ENCODE results near the gene GRXCR2.
"Not testable (repeated sequence)": the region's sequence is repeated elsewhere in the genome, so short reads cannot be mapped to it uniquely, and the experiment has no call there.

The GRXCR2 gene

GRCh38 chr5:145908206-145908960, 35.6 kb upstream of the GRXCR2 start:
- Histone ChIP-seq H3K4me3 (ENCODE audit: low read length) (no peak overlapping the region), H3K9ac (ENCODE audit: low read length) (no peak overlapping the region), H3K27me3 (ENCODE audit: control insufficient read depth, insufficient read depth, low read length) (no peaks in the 10 kb centered on the region), H3K27ac (ENCODE audit: low read depth, low read length) (no peak overlapping the region), H3K4me1 (ENCODE audit: control insufficient read depth, insufficient read depth, low read length) (no peaks in the 10 kb centered on the region), H3K36me3 (ENCODE audit: control insufficient read depth, insufficient read depth, low read length) (no peaks in the 10 kb centered on the region)

DNA sequence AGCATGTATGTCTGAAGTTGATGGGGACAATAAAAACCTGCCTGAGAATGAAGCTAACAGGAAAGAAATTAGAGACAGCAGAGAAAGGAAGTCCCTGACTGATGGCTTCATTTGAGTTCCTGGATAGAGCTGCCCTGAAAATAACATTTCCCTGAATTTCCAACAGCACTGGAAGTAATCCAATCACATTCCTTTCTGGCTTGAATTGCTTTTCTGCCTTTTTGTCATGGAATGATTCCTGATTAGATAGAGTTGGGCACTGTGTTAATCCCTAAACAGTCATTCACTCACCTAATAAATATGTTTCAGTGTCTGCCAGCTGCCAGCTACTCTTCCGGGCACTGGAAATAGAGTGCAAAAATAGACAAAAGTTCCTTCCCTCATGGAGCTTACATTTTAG, 33.6 kb upstream of the GRXCR2 start:
- Histone ChIP-seq H3K27me3 (ENCODE audit: control insufficient read depth, insufficient read depth, low read length) (no peaks in the 10 kb centered on the region), H3K4me1 (ENCODE audit: control insufficient read depth, insufficient read depth, low read length) (no peaks in the 10 kb centered on the region), H3K4me3 (ENCODE audit: low read length) (no peak overlapping the region)

DNA sequence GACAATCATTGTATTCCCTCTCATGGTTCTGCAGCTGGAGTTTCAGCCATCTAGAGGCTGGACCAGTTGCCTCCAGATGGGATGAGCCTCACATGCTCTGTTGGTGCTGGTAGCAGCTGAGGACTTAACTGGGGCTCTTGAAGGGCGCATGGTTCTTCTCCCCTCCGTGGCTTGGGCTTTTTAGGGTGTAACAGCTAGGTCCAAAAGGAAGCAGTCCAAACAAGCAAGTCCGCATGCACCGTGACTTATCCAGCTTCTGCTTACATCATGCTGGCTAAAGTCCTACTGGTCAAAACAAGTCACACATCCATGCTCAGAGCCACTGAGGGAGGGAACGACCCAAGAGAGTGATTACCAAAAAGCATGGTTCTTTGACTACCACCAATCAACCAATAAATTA, 31.9 kb upstream of the GRXCR2 start:
- H3K4me1 ChIP-seq (ENCODE audit: control insufficient read depth, insufficient read depth, low read length) = no peaks in the 10 kb centered on the region
- no peaks in the 10 kb centered on the region for H3K36me3 ChIP-seq (ENCODE audit: control insufficient read depth, insufficient read depth, low read length)
- no peak overlapping the region for H3K27ac ChIP-seq (ENCODE audit: low read depth, low read length)
- no peaks in the 10 kb centered on the region for H3K27me3 ChIP-seq (ENCODE audit: control insufficient read depth, insufficient read depth, low read length)
- no peak overlapping the region for H3K9ac ChIP-seq (ENCODE audit: low read length)
- no peak overlapping the region for H3K4me3 ChIP-seq (ENCODE audit: low read length)

More for the DNA sequence above, 33.6 kb upstream of the GRXCR2 start:
- H3K9ac ChIP-seq (ENCODE audit: low read length) = no peak overlapping the region
- no peak overlapping the region for H3K27ac ChIP-seq (ENCODE audit: low read depth, low read length)
- H3K36me3 ChIP-seq (ENCODE audit: control insufficient read depth, insufficient read depth, low read length) = no peaks in the 10 kb centered on the region

GRCh38 chr5:145903867-145904266, 31.1 kb upstream of the GRXCR2 start:
- no peaks in the 10 kb centered on the region for H3K27me3 ChIP-seq (ENCODE audit: control insufficient read depth, insufficient read depth, low read length)
- no peaks in the 10 kb centered on the region for H3K36me3 ChIP-seq (ENCODE audit: control insufficient read depth, insufficient read depth, low read length)
- no peak overlapping the region for H3K4me3 ChIP-seq (ENCODE audit: low read length)
- no peak overlapping the region for H3K9ac ChIP-seq (ENCODE audit: low read length)
- no peak overlapping the region for H3K27ac ChIP-seq (ENCODE audit: low read depth, low read length)
- no peaks in the 10 kb centered on the region for H3K4me1 ChIP-seq (ENCODE audit: control insufficient read depth, insufficient read depth, low read length)

- Histone ChIP-seq H3K27ac (ENCODE audit: low read depth, low read length) (no peak overlapping the region), H3K36me3 (ENCODE audit: control insufficient read depth, insufficient read depth, low read length) (no peaks in the 10 kb centered on the region), H3K4me1 (ENCODE audit: control insufficient read depth, insufficient read depth, low read length) (no peaks in the 10 kb centered on the region), H3K27me3 (ENCODE audit: control insufficient read depth, insufficient read depth, low read length) (no peaks in the 10 kb centered on the region), H3K9ac (ENCODE audit: low read length) (no peak overlapping the region), H3K4me3 (ENCODE audit: low read length) (no peak overlapping the region)
Observed at GRCh38 chr5:145903113-145903512, 30.3 kb upstream of the GRXCR2 start.

DNA sequence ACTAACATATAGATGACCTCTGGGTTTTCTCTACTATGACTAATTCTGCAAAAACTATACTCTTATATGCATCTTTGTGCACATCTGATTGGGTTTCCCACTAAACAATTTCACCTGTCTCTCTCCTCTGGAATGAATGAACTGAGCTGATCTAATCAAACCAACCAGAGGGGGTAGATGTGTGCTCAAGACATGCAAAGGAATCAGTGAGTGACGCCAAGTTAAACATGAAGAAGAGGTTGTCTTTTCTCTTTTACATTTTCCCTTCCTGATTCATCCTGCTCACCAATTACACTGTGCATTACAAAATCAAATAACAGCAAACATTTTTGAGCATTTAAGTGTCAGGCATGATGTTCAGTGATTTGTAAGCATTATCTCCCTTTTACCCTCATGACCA, 29.6 kb upstream of the GRXCR2 start:
- no peak overlapping the region for H3K27ac ChIP-seq (ENCODE audit: low read depth, low read length)
- no peaks in the 10 kb centered on the region for H3K27me3 ChIP-seq (ENCODE audit: control insufficient read depth, insufficient read depth, low read length)
- no peaks in the 10 kb centered on the region for H3K4me1 ChIP-seq (ENCODE audit: control insufficient read depth, insufficient read depth, low read length)
- no peak overlapping the region for H3K4me3 ChIP-seq (ENCODE audit: low read length)
- no peak overlapping the region for H3K9ac ChIP-seq (ENCODE audit: low read length)
- H3K36me3 ChIP-seq (ENCODE audit: control insufficient read depth, insufficient read depth, low read length) = no peaks in the 10 kb centered on the region

DNA sequence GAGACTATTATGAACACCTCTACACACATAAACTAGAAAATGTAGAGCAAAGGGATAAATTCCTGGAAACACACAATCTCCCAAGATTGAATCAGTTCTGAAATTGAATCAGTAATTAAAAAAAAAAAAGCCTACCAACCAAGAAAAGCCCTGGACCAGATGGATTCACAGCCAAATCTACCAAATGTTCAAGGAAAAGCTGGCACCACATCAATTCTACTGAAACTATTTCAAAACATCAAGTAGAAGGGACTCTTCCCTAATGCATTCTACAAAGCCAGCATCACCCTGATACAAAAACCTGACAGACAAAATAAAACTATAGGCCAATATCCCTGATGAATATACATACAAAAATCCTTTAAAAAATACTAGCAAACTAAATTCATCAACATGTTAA, 25.4 kb upstream of the GRXCR2 start:
- no peaks in the 10 kb centered on the region for H3K36me3 ChIP-seq (ENCODE audit: control insufficient read depth, insufficient read depth, low read length)
- H3K27me3 ChIP-seq (ENCODE audit: control insufficient read depth, insufficient read depth, low read length) = no peaks in the 10 kb centered on the region
- no peak overlapping the region for H3K4me3 ChIP-seq (ENCODE audit: low read length)
- H3K4me1 ChIP-seq (ENCODE audit: control insufficient read depth, insufficient read depth, low read length) = no peaks in the 10 kb centered on the region
- no peak overlapping the region for H3K27ac ChIP-seq (ENCODE audit: low read depth, low read length)
- H3K9ac ChIP-seq (ENCODE audit: low read length) = no peak overlapping the region

DNA sequence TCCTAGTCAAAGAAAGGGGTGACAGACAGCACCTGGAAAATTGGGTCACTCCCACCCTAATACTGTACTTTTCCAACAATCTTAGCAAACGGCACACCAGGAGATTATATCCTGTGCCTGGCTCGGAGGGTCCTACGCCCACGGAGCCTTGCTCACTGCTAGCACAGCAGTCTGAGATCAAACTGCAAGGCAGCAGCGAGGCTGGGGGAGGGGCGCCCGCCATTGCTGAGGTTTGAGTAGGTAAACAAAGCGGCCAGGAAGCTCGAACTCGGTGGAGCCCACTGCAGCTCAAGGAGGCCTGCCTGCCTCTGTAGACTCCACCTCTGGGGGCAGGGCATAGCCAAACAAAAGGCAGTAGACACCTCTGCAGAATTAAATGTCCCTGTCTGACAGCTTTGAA, 18.6 kb upstream of the GRXCR2 start:
- not testable (repeated sequence) for H3K27ac ChIP-seq (ENCODE audit: low read depth, low read length); H3K27me3 ChIP-seq (ENCODE audit: control insufficient read depth, insufficient read depth, low read length); H3K9ac ChIP-seq (ENCODE audit: low read length); H3K4me3 ChIP-seq (ENCODE audit: low read length); H3K4me1 ChIP-seq (ENCODE audit: control insufficient read depth, insufficient read depth, low read length); H3K36me3 ChIP-seq (ENCODE audit: control insufficient read depth, insufficient read depth, low read length)

GRCh38 chr5:145889611-145890010, 16.8 kb upstream of the GRXCR2 start:
- H3K4me1 ChIP-seq (ENCODE audit: control insufficient read depth, insufficient read depth, low read length) = no peaks in the 10 kb centered on the region
- H3K27ac ChIP-seq (ENCODE audit: low read depth, low read length) = no peak overlapping the region
- no peak overlapping the region for H3K9ac ChIP-seq (ENCODE audit: low read length)
- H3K27me3 ChIP-seq (ENCODE audit: control insufficient read depth, insufficient read depth, low read length) = no peaks in the 10 kb centered on the region
- no peak overlapping the region for H3K4me3 ChIP-seq (ENCODE audit: low read length)
- H3K36me3 ChIP-seq (ENCODE audit: control insufficient read depth, insufficient read depth, low read length) = no peaks in the 10 kb centered on the region

GRCh38 chr5:145887976-145888574, 15.3 kb upstream of the GRXCR2 start:
- no peak overlapping the region for H3K9ac ChIP-seq (ENCODE audit: low read length)

DNA sequence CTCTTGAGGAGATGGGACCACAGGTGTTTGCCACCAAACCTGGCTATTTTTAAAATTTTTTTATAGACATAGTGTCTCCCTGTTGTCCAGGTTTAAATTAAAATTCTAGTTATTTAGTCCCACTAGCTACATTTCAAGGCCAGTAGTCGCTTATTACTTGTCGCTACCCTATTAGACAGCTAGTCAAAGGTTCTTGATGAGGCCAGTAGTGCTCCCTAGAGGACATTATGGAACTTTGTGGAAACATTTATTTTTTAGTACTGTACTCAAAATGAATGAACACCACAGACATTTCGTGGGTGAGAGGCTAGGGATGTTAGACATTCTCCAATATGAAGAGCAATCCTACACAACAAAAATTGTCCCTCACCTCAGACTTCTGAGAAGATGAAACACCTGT, 14.4 kb upstream of the GRXCR2 start:
- no peaks in the 10 kb centered on the region for H3K27me3 ChIP-seq (ENCODE audit: control insufficient read depth, insufficient read depth, low read length)
- no peak overlapping the region for H3K9ac ChIP-seq (ENCODE audit: low read length)
- no peaks in the 10 kb centered on the region for H3K4me1 ChIP-seq (ENCODE audit: control insufficient read depth, insufficient read depth, low read length)
- H3K4me3 ChIP-seq (ENCODE audit: low read length) = no peak overlapping the region
- H3K27ac ChIP-seq (ENCODE audit: low read depth, low read length) = no peak overlapping the region
- H3K36me3 ChIP-seq (ENCODE audit: control insufficient read depth, insufficient read depth, low read length) = no peaks in the 10 kb centered on the region

More at GRCh38 chr5:145887976-145888574, 15.3 kb upstream of the GRXCR2 start:
- Histone ChIP-seq H3K4me3 (ENCODE audit: low read length) (no peak overlapping the region), H3K36me3 (ENCODE audit: control insufficient read depth, insufficient read depth, low read length) (no peaks in the 10 kb centered on the region), H3K27ac (ENCODE audit: low read depth, low read length) (no peak overlapping the region), H3K27me3 (ENCODE audit: control insufficient read depth, insufficient read depth, low read length) (no peaks in the 10 kb centered on the region), H3K4me1 (ENCODE audit: control insufficient read depth, insufficient read depth, low read length) (no peaks in the 10 kb centered on the region)

DNA sequence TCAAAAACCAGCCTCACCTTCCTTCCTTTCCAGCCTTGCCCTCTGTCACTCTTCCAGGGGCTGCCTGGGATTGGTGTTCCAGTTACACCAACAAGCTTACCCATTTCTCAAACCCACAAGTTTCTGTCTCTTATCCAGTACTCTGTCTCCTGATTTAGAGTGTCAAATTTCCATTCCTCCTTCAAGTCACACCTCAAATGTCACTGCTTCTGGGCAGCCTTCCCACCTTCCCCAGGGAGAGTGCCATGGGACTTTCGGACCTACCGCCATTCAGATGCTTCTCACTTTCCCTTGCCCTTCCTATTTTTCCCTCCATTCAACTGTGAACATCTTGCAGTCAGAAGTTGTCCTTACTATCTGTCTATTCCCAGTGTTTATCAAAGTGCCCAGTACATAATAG, 2.0 kb upstream of the GRXCR2 start:
- H3K9ac ChIP-seq (ENCODE audit: low read length) = no peak overlapping the region
- H3K27ac ChIP-seq (ENCODE audit: low read depth, low read length) = no peak overlapping the region
- H3K4me1 ChIP-seq (ENCODE audit: control insufficient read depth, insufficient read depth, low read length) = no peaks in the 10 kb centered on the region
- H3K4me3 ChIP-seq (ENCODE audit: low read length) = no peak overlapping the region
- H3K27me3 ChIP-seq (ENCODE audit: control insufficient read depth, insufficient read depth, low read length) = no peaks in the 10 kb centered on the region
- H3K36me3 ChIP-seq (ENCODE audit: control insufficient read depth, insufficient read depth, low read length) = no peaks in the 10 kb centered on the region

DNA sequence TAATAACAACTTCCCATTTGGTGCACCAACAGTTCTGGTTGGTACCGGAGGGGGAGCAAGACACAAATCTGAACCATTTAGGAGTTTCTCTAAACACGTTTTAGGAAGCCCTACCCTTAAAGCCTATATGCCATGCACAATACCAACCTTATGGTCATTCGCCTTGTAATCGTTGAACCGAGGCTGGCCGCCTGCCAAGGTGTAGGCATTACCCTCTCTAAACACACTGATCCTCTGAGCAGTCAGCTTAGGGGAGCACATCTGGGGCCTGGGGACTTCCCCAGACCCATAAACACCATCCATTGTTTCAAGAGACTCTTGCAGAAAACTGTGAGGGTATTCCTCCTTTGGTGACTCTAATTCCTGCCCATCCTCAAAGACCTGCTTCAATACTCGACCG, 328 bp downstream of the GRXCR2 start:
- H3K27me3 ChIP-seq (ENCODE audit: control insufficient read depth, insufficient read depth, low read length) = no peaks in the 10 kb centered on the region
- no peaks in the 10 kb centered on the region for H3K4me1 ChIP-seq (ENCODE audit: control insufficient read depth, insufficient read depth, low read length)
- no peaks in the 10 kb centered on the region for H3K36me3 ChIP-seq (ENCODE audit: control insufficient read depth, insufficient read depth, low read length)
- no peak overlapping the region for H3K4me3 ChIP-seq (ENCODE audit: low read length)
- no peak overlapping the region for H3K9ac ChIP-seq (ENCODE audit: low read length)
- no peak overlapping the region for H3K27ac ChIP-seq (ENCODE audit: low read depth, low read length)

Measured in rectal smooth muscle tissue (tissue), 1 donor.